Measurements from ENCODE around the gene ANAPC13. TPM values are rescaled to one million over a fixed set of nuclear protein-coding genes. Genes with fewer than 3 reads are reported as not detected.

ANAPC13 gene
- total RNA-seq, 1 experiment from 2014 or later = 19.3 TPM

DNA sequence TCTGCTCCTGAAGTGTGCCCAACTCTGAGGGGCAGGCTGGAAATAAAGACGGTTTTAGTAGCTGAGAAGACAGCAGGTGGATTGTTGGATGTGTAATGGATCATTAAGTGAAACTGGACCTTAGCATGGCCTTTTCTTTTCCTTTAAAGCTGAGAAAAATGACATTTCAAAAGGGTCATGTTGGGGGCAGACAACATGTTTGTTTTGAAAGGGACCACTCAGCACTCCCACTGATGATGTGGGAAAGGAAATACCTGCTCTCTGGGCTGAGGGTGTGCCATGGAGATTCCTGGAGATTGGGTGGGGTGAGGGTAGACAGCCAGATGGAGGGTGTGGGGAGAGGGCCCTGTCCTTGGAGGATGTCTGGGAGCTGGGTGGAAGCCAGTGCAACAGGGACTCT lies 38.4 kb downstream of the ANAPC13 start:
- Histone ChIP-seq H3K36me3 (ENCODE audit: low read depth, low read length) (no peaks in the 10 kb centered on the region), H3K4me1 (ENCODE audit: insufficient read depth, low read length) (no peaks in the 10 kb centered on the region), H3K9ac (ENCODE audit: low read length) (no peak overlapping the region), H3F3A (ENCODE audit: low read length, unreplicated experiment) (no peaks in the 10 kb centered on the region), H3K4me2 (ENCODE audit: low read length) (no peak overlapping the region), H3K9me2 (replicated peaks; ENCODE audit: low read length) (no peaks in the 10 kb centered on the region), H2AFZ (ENCODE audit: low read length) (no peak overlapping the region), H3K4me3 (ENCODE audit: low read length) (no peak overlapping the region), H3K9me3 (ENCODE audit: low read length) (no peaks in the 10 kb centered on the region), H3K79me2 (ENCODE audit: low read length) (no peaks in the 10 kb centered on the region), H3K27ac (ENCODE audit: low read length) (no peak overlapping the region), H4K20me1 (ENCODE audit: low read length) (no peaks in the 10 kb centered on the region), H3K27me3 (ENCODE audit: low read length) (no peaks in the 10 kb centered on the region)
- ChIA-PET POLR2A (ENCODE audit: unreplicated experiment) (no interaction called here), CTCF (no interaction called here)
- intact Hi-C loops (cut with micrococcal nuclease) = no loop called here
- no peak for DNase-seq
- ATAC-seq = no peak
- TF ChIP-seq EZH2 (IDR thresholded peaks at IDR 0.05; ENCODE audit: low read length, unreplicated experiment) = no peak
- BruUV-seq (replicated peaks) = no TSS peak

DNA sequence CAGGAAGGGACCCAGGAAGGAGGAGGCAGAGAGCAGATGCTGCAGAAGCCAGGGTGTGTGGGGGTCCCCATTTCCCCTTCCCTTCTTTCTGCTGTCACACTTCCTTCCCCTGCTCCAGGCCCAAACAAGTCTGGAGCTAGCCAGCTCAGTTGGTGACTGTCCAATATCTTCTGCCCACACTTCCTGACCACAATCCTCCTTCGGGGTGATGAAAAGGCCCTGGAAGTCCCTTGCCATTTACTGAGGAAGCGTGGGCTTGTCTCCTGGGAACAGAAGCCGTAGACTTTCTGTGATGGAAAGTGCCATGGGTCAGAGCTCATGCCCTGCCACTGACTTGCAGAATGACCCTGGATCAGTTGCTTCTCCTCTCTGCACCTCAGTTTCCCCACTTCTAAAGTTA lies 39.0 kb downstream of the ANAPC13 start:
- H3K9me2 ChIP-seq (replicated peaks; ENCODE audit: low read length) = no peaks in the 10 kb centered on the region
- H3F3A ChIP-seq (ENCODE audit: low read length, unreplicated experiment) = no peaks in the 10 kb centered on the region
- no peaks in the 10 kb centered on the region for H3K36me3 ChIP-seq (ENCODE audit: low read depth, low read length)
- H3K4me1 ChIP-seq (ENCODE audit: insufficient read depth, low read length) = no peaks in the 10 kb centered on the region
- H3K4me3 ChIP-seq (ENCODE audit: low read length) = no peak overlapping the region
- no peak overlapping the region for H3K27ac ChIP-seq (ENCODE audit: low read length)
- H3K27me3 ChIP-seq (ENCODE audit: low read length) = no peaks in the 10 kb centered on the region
- no peak overlapping the region for H2AFZ ChIP-seq (ENCODE audit: low read length)
- DNase-seq = peak; percentile 3
- CTCF ChIA-PET = no interaction called here
- intact Hi-C loops (cut with micrococcal nuclease) = no loop called here
- H4K20me1 ChIP-seq (ENCODE audit: low read length) = no peaks in the 10 kb centered on the region
- no peak overlapping the region for H3K9ac ChIP-seq (ENCODE audit: low read length)
- ATAC-seq = no peak
- no TSS peak for BruUV-seq (replicated peaks)
- no peaks in the 10 kb centered on the region for H3K9me3 ChIP-seq (ENCODE audit: low read length)
- no peak overlapping the region for H3K4me2 ChIP-seq (ENCODE audit: low read length)
- H3K79me2 ChIP-seq (ENCODE audit: low read length) = no peaks in the 10 kb centered on the region
- TF ChIP-seq EZH2phosphoT487 (IDR thresholded peaks at IDR 0.05; ENCODE audit: borderline replicate concordance, low read length) (no peak), EZH2 (IDR thresholded peaks at IDR 0.05; ENCODE audit: low read length, unreplicated experiment) (no peak)
- TF ChIP-seq, protein P1, sequence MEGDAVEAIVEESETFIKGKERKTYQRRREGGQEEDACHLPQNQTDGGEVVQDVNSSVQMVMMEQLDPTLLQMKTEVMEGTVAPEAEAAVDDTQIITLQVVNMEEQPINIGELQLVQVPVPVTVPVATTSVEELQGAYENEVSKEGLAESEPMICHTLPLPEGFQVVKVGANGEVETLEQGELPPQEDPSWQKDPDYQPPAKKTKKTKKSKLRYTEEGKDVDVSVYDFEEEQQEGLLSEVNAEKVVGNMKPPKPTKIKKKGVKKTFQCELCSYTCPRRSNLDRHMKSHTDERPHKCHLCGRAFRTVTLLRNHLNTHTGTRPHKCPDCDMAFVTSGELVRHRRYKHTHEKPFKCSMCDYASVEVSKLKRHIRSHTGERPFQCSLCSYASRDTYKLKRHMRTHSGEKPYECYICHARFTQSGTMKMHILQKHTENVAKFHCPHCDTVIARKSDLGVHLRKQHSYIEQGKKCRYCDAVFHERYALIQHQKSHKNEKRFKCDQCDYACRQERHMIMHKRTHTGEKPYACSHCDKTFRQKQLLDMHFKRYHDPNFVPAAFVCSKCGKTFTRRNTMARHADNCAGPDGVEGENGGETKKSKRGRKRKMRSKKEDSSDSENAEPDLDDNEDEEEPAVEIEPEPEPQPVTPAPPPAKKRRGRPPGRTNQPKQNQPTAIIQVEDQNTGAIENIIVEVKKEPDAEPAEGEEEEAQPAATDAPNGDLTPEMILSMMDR (conservative IDR thresholded peaks at IDR 0.05; ENCODE audit: low read depth, low read length) = no peak
- POLR2A ChIA-PET (ENCODE audit: unreplicated experiment) = no interaction called here

DNA sequence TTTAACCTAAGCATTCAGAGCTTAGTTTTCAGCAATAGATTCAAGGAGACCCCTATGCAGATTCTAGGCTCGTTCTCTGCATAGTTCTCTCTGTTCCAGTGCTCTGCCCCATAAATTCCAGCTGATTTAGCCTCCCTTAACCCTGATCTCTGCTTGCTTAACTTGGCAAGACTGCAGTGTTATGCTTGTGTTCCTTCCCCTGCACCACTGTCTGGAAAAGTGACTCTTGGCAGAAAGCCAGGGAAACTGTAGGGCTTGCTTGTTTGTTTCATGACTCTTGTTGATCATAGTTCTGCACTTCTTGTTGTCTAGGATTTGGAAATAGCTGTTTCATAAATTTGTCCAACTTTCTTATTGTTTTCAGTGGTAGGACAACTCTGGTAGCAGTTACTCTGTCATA lies 40.1 kb downstream of the ANAPC13 start:
- no peaks in the 10 kb centered on the region for H3K9me2 ChIP-seq (replicated peaks; ENCODE audit: low read length)
- BruUV-seq (replicated peaks) = no TSS peak
- H3K9ac ChIP-seq (ENCODE audit: low read length) = no peak overlapping the region
- no peaks in the 10 kb centered on the region for H3K79me2 ChIP-seq (ENCODE audit: low read length)
- ChIA-PET CTCF (no interaction called here), POLR2A (ENCODE audit: unreplicated experiment) (no interaction called here)
- no peak overlapping the region for H2AFZ ChIP-seq (ENCODE audit: low read length)
- H3K4me3 ChIP-seq (ENCODE audit: low read length) = no peak overlapping the region
- H3K36me3 ChIP-seq (ENCODE audit: low read depth, low read length) = no peaks in the 10 kb centered on the region
- no peak overlapping the region for H3K4me2 ChIP-seq (ENCODE audit: low read length)
- no peak for DNase-seq
- ATAC-seq = no peak
- no peaks in the 10 kb centered on the region for H3F3A ChIP-seq (ENCODE audit: low read length, unreplicated experiment)
- TF ChIP-seq, protein P1 (conservative IDR thresholded peaks at IDR 0.05; ENCODE audit: low read depth, low read length) = no peak
- TF ChIP-seq EZH2phosphoT487 (IDR thresholded peaks at IDR 0.05; ENCODE audit: borderline replicate concordance, low read length) (no peak), EZH2 (IDR thresholded peaks at IDR 0.05; ENCODE audit: low read length, unreplicated experiment) (no peak)
- H4K20me1 ChIP-seq (ENCODE audit: low read length) = no peaks in the 10 kb centered on the region
- H3K27me3 ChIP-seq (ENCODE audit: low read length) = no peaks in the 10 kb centered on the region
- H3K9me3 ChIP-seq (ENCODE audit: low read length) = no peaks in the 10 kb centered on the region
- intact Hi-C loops (cut with micrococcal nuclease) = no loop called here
- H3K4me1 ChIP-seq (ENCODE audit: insufficient read depth, low read length) = 0 out of 2 replicates have a peak, but pooled peaks cover 7% of the 10 kb centered on the region
- H3K27ac ChIP-seq (ENCODE audit: low read length) = no peak overlapping the region

Data from PC-3 (cell line).